ENCODE results near the gene IDI2.

DNA sequence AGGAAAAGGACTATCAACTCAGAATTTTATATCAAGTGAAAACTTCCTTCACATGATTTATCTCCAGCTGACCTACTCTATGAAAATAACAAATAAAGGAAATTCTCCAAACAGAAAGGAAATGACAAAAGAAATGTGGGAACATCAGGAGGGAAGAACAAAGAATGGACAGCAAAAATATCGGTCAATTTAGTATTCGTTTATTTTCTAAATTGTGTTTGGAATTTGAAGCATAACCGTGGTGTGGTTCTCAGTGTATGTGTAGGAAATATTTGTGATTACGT, 39.2 kb upstream of the IDI2 start:
- TF ChIP-seq, protein P1, sequence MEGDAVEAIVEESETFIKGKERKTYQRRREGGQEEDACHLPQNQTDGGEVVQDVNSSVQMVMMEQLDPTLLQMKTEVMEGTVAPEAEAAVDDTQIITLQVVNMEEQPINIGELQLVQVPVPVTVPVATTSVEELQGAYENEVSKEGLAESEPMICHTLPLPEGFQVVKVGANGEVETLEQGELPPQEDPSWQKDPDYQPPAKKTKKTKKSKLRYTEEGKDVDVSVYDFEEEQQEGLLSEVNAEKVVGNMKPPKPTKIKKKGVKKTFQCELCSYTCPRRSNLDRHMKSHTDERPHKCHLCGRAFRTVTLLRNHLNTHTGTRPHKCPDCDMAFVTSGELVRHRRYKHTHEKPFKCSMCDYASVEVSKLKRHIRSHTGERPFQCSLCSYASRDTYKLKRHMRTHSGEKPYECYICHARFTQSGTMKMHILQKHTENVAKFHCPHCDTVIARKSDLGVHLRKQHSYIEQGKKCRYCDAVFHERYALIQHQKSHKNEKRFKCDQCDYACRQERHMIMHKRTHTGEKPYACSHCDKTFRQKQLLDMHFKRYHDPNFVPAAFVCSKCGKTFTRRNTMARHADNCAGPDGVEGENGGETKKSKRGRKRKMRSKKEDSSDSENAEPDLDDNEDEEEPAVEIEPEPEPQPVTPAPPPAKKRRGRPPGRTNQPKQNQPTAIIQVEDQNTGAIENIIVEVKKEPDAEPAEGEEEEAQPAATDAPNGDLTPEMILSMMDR (conservative IDR thresholded peaks at IDR 0.05 in 1 of 2, IDR thresholded peaks at IDR 0.05 in 1 of 2; ENCODE audit: low read depth in 1 of 2, low read length in 2 of 2), result no peak
- TF ChIP-seq EZH2 (IDR thresholded peaks at IDR 0.05; ENCODE audit: low read length, missing control alignments), result no peak
